GM18502 (cell line): ENCODE results near the gene ZNF764.
"Not testable (repeated sequence)": the region's sequence is repeated elsewhere in the genome, so short reads cannot be mapped to it uniquely, and the experiment has no call there.

ENCODE experiments used
- ATAC-seq: cut with Tn5 transposase; IDR thresholded peaks from one replicate; pipeline ENCODE4 v1.9.1; 2021; ENCODE audit warnings: mild to moderate bottlenecking; ENCODE audit not compliant: unreplicated experiment, poor library complexity

ZNF764 gene

DNA sequence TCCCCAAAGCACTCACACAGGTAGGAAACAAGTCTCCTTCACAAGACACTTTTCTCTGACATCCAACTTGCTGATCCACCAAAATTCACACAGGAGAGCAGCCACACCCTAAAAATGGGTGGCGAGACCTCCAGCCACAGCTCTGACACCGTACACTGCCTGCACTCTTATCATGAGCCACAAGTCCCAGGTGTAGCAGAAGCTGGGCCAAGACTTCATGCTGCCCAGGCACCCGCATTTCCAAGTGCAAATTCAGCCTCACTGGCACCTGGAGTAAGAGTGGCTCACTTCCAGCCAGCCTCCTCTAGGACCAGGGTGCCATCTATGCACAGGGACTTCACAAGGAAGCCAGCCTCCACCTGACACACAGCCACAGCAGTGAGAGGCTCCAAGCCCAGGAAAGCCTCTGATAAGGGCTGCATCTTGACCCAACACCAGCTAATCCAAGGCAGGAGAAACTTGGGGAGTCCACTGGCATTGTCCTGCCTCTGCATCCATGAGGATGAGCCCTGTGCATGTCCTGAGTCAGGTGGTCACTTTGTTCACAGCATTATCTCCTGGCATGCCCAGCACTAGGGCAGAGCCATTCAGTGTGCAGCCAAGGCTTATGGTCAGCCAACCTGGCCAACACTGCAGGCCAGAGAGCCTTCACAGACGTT, 29.2 kb downstream of the ZNF764 start:
- no peak for ATAC-seq

DNA sequence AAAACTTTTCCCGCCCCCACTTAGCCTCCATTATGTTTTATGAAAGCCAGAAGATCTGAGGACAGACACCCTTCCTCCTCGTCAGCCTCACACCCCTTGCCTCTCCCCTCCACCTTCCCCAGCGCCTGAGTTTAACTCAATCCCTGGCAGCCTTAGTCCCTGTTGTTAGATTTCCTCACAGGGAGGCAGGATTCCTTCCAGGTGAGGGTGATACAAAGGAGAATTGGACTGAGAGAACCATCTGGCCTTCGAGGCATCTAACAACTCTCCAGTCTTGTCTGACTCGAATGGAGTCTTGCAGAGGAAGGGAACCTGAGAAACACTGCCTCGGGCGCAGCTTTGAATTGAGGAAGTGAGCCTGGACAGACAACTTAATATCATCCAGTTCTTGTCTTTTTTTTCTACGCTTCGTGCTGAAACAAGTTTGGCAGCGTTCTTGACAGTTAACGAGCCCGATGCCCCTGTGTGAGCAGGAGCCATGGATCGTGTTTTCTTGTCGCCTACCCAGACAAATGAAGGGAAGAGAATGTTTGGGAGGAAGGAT, 30.5 kb downstream of the ZNF764 start:
- peak; percentile 17 for ATAC-seq

DNA sequence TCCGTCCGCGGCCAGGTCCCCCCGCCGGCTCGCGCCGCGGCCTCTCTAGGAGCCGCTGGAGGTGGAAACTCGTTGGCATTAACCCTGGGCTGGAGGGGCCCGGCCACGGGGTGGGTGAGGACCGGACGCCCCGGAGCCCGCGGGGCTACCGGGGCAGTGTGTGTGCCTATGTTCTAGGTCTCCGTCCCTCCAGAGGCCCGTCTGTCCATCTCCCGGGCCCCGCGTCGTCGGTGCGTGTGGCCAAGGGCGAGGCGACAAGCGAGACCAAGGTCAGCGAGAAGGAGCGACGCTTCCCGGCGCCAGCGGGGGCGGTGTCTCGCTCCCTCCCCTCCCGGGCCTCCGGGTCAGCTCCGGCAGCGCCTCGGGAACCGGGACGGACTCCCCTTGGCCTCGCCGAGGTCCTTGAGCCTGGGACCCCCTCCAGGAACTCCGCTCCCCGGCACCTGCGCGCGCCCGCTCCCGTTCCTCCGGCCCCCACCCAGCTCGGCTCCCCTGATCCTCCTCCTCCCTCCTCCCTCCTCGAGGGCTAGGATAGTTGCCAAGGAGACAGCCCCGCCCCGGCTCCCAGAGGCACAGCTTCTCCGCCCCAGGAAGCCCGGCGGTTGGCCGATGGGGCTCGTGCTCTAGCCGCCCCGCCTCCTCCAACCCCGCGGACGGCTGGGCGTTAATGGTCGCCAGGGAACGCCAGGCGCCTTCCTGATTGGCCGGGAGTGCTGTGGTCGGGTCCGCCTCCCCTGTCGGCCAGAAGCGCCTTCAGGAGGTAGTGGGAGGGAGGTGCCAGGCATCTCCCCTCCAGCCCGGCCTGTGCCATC, 31.1 kb downstream of the ZNF764 start:
- ATAC-seq, result peak; percentile 77

DNA sequence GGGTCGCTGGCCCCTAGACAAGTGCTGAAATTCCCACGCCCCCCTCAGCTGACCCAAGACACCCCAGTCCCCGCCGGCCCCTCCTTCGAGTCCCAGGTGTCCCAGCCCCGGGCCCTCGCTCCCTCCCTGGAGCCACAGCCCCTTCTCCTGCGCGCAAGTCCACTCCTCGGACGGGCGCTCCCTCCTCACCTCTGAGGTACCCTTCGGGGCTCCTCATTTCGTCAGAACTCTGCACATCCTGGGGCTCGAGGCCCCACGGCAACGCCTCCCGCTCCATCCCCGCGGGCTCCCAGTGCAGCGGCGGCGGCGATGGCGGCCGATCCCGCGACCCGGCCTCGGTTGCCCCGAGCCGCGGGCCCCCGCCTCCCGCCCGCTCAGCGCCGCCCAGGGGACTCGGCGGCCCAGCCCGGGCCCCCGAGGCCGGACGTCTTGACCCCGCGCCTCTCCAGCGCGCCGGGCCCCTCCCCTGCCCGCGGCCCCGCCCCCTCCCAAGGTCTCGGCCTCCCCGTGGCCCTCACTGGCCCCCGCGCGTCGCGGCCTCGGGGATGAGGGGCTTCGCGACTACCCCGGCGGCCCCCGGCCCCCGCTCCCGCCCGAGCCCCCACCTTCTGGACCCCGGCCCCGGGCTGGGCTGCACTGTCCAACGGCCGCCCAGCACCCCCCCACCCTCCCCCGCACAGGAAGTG, 31.9 kb downstream of the ZNF764 start, which contains the start of gene ZNF768:
Gene ZNF768 (minus strand): TSS at position 430 of the 686 bp plus-strand sequence. CDS start 153 bp downstream, at position 277.
- peak; percentile 14 for ATAC-seq

DNA sequence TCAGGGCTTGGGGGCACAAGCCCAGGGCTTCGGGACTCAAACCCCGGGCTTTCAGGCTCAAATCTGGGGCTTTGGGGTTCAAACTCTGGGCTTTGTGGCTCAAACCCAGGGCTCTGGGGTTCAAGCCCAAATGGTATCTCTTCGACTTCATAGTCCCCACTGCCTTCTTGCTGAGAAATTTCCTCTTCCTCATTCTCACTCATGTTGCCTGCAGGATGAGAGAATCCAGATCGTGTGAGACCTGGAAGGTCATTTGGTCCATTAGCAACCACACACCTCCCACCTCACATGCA, 32.4 kb downstream of the ZNF764 start:
- ATAC-seq, result no peak

DNA sequence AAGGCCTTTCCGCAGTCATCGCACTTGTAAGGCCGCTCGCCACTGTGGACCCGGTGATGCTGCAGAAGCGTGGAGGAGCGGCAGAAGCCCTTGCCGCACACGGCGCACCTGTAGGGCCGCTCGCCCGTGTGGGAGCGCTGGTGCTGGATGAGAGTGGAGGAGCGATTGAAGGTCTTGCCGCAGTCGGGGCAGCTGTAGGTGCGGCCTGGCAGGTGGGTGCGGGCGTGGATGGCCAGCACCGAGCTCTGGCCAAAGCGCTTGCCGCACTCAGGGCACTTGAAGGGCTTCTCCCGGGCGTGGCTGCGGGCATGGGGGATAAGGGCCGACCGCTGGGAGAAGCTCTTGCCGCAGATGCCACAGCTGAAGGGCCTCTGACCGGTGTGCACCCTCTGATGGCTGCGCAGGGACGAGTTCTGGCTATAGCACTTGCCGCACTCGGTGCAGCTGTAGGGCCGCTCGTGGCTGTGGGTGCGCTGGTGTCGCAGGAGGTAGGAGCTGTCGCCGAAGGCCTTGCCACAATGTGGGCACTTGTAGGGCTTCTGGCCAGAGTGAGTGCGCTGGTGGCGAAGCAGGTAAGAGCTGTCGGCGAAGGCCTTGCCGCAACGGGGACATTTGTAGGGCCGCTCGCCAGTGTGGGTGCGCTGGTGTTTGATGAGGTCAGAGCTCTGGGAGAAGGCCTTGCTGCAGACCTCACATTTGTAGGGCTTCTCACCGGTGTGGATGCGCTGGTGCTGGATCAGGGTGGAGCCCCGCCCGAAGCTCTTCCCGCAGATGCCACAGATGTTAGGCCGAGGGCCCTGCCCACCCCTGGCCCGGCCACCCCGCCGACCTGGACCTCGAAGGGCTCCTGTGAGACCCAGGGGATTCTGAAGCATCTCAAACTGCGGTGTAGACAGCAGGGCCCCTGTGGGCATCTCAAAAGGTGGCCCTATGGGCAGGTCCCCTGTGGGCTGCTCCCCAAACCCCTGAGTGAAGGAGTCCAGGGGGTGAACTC, 33.3 kb downstream of the ZNF764 start:
- no peak for ATAC-seq

DNA sequence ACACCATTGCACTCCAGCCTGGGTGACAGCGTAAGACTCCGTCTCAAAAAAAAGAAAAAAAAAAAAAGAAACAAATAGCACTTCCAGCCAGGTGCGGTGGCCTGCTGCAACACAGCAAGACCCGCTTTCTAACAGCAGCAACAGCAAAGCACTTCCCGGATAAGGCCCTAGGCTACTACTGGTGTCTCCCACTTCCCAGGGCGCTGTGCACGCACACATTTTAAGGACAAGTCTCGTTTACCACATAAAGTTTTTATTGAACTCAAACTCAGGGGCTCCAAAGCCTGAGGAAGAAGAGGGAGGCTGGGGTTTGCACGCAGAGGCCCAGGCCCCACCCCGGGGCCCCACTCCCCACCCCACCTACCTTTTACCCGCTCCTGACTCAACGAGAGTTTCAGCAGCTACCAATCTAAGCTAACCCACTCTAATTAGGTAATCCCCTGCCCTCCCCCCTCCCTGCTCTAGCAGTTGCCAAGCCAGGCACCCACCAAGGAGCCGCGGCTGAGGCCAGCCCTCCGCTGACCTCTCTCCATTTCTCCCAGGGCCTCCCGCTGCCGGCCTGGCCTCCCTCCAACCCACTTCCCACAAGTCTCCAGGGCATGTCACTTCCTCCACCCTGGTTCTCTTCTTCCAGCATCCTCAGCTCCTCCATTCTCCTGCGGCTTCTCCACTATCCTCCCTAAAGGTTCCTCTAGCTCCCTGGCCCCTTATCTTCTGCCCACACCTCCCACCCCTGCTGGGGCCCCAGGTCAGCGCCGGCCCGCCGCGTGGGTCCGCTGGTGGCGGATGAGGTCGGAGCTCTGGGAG, 34.2 kb downstream of the ZNF764 start:
- no peak for ATAC-seq

DNA sequence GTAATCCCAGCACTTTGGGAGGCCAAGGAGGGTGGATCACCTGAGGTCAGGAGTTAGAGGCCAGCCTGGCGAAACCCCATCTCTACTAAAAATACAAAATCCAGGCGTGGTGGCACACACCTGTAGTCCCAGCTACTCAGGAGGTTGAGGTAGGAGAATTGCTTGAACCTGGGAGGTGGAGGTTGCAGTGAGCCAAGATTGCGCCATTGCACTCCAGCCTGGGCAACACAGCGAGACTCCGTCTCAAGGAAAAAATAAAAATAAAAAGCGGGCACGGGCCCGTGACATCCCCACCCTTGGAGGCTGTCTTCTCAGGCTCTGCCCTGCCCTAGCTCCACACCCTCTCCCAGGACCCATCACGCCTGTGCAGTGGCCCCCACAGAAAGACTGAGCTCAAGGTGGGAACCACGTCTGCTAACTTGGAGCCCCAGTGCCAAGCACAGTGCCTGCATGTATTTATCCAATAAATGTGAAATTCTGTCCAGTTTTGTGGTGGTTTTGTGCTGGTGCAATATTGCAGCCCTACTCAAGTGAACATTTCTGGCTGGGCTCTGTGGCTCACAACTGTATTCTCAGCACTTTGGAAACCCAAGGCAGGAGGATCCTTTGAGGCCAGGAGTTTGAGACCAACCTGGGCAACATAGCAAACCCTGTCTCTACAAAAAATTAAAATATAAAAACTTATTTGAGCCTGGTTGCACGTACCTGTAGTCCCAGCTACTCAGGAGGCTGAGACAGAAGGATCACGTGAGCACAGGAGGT, 35.3 kb downstream of the ZNF764 start:
- ATAC-seq, result not testable (repeated sequence)

DNA sequence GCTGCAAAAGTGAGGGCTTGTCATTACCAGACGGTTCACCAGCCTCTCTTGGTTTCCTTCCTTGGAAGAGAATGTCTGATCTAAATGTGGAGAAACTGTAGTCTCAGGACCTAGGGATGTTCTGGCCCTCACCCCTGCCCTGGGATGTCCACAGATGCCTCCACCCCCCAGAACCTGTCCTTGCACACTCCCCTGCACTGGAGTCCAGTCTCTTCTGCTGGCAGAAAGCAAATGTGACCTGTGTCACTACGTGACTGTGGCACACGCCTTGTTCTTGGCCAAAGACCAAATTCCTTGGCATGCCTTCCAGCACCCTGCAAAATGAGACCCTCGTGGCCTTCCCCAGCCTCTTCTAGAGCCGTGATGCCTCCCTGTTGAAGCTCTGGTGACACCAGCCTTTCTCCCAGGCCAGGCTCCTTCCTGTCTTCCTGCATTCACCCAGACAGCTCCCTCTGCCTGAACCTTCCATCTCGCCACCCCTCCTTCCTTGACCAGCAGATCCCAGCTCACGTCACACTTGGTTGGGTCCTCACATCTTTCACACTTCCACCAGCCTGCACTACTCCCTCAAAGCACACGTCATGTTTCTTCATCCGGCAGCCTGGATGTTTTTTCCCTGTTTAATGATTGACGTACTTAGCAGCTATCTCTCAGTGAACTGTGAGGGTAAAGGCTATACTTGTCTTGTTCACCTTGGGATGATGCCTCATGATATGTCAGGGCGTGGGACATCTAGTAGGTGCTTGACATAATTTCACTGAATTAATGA, 36.1 kb downstream of the ZNF764 start:
- no peak for ATAC-seq

DNA sequence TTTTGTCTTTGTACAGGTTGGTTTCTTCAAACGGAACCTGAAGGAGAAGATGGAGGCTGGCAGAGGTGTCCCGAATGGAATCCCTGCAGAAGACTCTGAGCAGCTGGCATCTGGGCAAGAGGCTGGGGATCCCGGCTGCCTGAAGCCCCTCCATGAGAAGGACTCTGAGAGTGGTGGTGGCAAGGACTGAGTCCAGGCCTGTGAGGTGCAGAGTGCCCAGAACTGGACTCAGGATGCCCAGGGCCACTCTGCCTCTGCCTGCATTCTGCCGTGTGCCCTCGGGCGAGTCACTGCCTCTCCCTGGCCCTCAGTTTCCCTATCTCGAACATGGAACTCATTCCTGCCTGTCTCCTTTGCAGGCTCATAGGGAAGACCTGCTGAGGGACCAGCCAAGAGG, 36.7 kb downstream of the ZNF764 start:
- no peak for ATAC-seq

DNA sequence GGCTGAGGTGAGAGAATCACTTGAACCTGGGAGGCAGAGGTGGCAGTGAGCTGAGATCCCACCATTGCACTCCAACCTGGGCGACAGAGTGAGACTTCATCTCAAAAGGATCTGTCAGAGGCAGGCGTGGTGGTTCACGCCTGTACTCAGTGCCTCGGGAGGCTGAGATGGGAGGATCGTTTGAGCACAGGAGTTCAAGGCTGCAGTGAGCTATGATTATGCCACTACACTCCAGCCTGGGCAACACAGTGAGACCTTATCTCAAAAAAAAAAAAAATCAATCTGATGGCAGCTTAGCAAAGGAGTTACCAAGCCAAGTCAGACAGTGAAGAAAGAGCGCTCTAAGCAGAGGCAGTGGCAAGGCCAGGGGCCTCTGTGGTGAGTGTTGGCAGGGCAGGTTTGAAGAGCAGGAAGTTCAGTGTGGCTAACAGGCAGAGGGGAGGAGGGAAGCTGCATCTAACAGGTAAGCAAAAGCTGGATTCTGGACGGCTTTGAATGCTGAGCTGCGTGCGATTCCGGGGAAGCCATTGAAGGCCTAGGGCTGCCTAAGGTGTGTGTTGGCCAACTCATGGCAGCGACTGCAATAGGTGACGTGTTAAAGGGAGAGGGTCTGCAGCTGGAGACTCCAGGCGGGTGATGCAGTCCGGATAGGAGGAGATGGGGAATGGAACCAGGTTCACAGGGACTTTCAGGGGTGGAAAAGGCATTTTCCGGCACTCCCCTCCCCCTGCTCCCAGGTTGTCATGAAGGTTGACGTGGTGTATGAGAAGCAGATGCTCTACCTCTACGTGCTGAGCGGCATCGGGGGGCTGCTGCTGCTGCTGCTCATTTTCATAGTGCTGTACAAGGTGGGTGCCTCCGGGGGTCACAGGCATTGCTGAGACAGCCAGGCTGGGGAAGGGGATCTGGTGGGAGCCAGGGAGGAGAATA, 38.8 kb downstream of the ZNF764 start:
- no peak for ATAC-seq

DNA sequence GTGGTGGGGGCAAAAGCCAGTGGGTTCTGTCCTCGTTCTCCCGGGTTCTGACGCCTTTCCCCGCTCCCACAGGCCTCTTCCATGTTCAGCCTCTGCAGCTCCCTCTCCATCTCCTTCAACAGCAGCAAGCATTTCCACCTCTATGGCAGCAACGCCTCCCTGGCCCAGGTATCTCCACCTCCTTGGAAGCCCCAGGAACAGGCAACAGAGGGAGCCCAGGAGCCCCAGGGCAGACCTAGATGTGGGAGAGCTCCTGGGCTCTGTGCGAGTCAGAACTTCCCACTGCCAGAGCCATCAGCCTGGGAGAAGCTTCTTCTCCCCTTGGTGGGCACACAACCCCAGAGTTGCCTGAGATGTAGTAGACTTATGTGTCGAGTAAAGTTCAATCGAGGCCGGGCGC, 39.6 kb downstream of the ZNF764 start:
- no peak for ATAC-seq

DNA sequence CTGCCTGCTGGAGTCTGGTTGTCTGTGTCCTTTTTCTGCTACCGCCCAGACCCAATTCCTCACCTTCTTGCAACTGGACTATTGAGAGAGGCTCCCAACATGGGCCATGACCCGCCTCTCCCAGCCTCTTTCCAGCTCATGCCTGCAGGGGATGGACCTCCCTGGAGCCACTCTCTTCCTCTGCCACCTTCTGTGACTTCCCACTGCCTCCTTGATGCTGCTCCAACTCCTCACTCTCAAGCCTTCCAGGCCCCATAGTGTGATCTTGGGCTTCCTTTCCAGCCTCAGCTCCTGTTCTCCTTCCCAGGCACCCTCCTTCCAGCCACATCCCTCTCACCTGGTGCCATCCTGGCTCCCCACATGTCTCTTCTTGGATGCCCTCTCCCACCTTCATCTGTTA, 42.9 kb downstream of the ZNF764 start:
- ATAC-seq, result no peak

DNA sequence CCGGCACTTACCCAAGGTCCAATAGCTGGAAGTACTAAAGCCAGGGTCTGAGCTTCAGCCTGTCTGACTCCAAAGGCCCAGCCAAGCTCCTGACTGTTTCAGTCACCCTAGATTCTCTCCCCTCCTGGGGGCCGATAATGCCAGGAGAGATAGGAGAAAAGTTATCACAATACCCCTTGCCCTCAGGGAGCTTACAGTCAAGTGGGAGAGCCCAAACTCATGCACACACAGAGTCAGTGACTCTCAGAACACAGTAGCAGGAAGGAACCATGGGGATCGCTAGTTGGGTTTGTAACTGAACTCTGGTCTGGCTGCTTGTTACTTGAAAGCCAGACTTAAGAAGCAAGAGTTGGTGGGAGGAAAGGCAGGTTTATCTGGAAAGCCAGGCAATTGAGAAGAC, 46.7 kb downstream of the ZNF764 start:
- ATAC-seq, result no peak

DNA sequence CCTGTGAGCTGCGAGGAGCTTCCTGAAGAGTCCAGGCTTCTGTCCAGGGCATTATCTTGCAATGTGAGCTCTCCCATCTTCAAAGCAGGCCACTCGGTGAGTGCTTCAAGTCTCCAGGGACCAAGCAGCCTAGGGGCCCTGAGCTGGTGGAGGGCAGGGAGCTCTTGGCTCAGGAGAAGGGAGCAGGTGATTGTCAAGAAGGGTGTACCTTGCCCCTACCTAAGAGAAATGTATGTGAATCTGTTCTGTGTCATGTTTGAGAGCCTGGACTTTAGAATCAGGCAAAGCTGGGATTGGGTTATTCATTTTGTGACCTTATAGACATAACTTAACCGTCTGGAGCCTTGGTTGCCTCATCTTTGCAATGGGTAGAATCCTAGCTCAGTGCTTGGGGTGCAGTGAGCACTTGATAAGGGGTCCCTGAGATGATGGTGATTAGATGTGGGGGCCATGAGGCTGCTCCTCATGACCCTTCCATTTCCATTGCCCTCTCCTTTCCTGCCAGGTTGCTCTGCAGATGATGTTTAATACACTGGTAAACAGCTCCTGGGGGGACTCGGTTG, 47.7 kb downstream of the ZNF764 start:
- ATAC-seq, result no peak

DNA sequence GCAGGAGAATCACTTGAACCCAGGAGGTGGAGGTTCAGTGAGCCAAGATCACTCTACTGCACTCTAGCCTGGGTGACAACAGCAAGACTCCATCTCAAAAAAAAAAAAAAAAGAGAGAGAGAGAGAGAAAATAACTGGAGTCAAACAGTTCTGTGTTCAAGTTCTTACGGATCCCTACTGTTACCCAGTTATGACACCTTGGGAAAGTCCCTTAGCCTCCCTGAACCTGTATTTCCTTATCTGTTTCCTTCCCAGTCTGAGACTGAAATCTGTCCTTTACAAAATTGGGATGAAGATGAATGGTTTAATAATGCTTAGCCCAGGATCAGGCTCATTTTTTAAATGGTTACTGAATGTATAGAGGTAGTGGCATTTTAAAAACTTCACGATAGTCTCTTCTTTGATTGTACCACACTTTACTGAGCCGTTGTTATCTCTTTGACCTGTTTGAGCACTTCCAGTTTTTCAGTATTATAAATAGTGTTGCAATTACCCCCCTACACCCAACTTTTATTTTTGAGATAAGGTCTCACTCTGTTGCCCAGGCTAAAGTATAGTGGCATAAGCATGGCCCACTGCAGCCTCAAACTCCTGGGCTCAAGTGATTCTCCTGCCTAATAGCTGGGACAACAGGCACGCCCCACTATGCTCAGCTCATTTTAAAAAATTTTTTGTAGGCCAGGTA, 49.0 kb downstream of the ZNF764 start:
- no peak for ATAC-seq
